Prostate gland (tissue), 2 donors: ENCODE results near the gene GNA15. TPM values are rescaled to one million over a fixed set of nuclear protein-coding genes. Genes with fewer than 3 reads are reported as not detected.

Experiments used
- DNase-seq: peaks from one replicate; pipeline ENCODE4 v3.0.0-alpha.2; 2019; ENCODE audit warnings: low spot score
- H3K27ac ChIP-seq, 2 donors: fragments of 200-600 bp; sonication (generic); 2 replicates each; pipeline ENCODE4 v1.5.1; 2017 to 2019
- H3K27me3 ChIP-seq: fragments of 200-600 bp; sonication (generic); replicated peaks from 2 replicates; pipeline ENCODE4 v1.5.1; 2019; ENCODE audit not compliant: insufficient read depth
- H3K36me3 ChIP-seq, 2 donors: fragments of 200-600 bp; sonication (generic); 1 replicate in 1 of 2; 2 replicates in 1 of 2; pipeline versions ENCODE4 v1.5.1 to v1.8.1; 2017 to 2019
- H3K4me1 ChIP-seq: fragments of 200-600 bp; sonication (generic); replicated peaks from 2 replicates; pipeline ENCODE4 v1.5.1; 2019
- H3K4me3 ChIP-seq, 2 donors: fragments of 200-600 bp; sonication (generic); 2 replicates each; pipeline ENCODE4 v1.5.1; 2017 to 2019
- H3K9me3 ChIP-seq: fragments of 200-600 bp; sonication (generic); 2 replicates; pipeline ENCODE4 v1.5.1; 2017
- CTCF ChIP-seq, 4 experiments: fragments of 200-600 bp in 2 of 4; fragments of 450-650 bp in 2 of 4; sonication (generic) in 2 of 4; IDR thresholded peaks; 1 replicate in 3 of 4; 2 replicates in 1 of 4; pipeline ENCODE4 v1.5.1; 2016 to 2019; ENCODE audit warnings: antibody characterized with exemption in 4 of 4, mild to moderate bottlenecking in 2 of 4, moderate library complexity in 2 of 4
- POLR2A ChIP-seq: fragments of 450-650 bp; IDR thresholded peaks from one replicate; pipeline ENCODE4 v1.6.1; 2016; ENCODE audit warnings: antibody characterized with exemption, mild to moderate bottlenecking
- POLR2AphosphoS5 ChIP-seq: sonication (generic); formaldehyde crosslinking; IDR thresholded peaks from one replicate; pipeline ENCODE4 v1.6.1; 2017; ENCODE audit warnings: antibody characterized with exemption
- WGBS: methylation state at CpG from one replicate; pipeline ENCODE4 v1.1.5; 2018; 5-methylcytosine and 5-hydroxymethylcytosine counted together
- intact Hi-C: fragments of 100-400 bp; cut with DNase I; formaldehyde crosslinking; loops from one replicate; pipeline ENCODE4 v1.14.2; 2022
- total RNA-seq, 2 donors: library from RNA; depleted of rRNA; stranded (reverse); fragments of >200 nt; gene quantifications; one replicate each; pipeline ENCODE4 v1.1.0, GENCODE V29; 2016

Gene GNA15
- total RNA-seq, 2 donors from 2014 or later: 11.1 to 13.3 TPM

- no peaks in the 10 kb centered on the region for H3K9me3 ChIP-seq
- H3K36me3 ChIP-seq: peaks cover 3 to 19% of the 10 kb centered on the region in 2 donors
- TF ChIP-seq CTCF (IDR thresholded peaks at IDR 0.05) (no peak), POLR2AphosphoS5 (no peak), POLR2A (no peak)
- H3K27me3 ChIP-seq: no peaks in the 10 kb centered on the region
- no peak overlapping the region for H3K4me3 ChIP-seq
- no peaks in the 10 kb centered on the region for H3K4me1 ChIP-seq
- no peak overlapping the region for H3K27ac ChIP-seq
- WGBS: 95% methylated on average over 31 of the region's 43 CpGs
- intact Hi-C loops: no loop called here
- DNase-seq: no peak
Measured at GRCh38 chr19:3203805-3204645, 68.2 kb downstream of the GNA15 start.

GRCh38 chr19:3204646-3205275 lies 68.9 kb downstream of the GNA15 start:
- no peaks in the 10 kb centered on the region for H3K27me3 ChIP-seq
- H3K4me3 ChIP-seq: no peak overlapping the region
- intact Hi-C loops: no loop called here
- DNase-seq: no peak
- TF ChIP-seq POLR2A (no peak), CTCF (IDR thresholded peaks at IDR 0.05) (no peak), POLR2AphosphoS5 (no peak)
- H3K27ac ChIP-seq: no peak overlapping the region
- peaks cover 3 to 19% of the 10 kb centered on the region in 2 donors for H3K36me3 ChIP-seq
- no peaks in the 10 kb centered on the region for H3K9me3 ChIP-seq
- no peaks in the 10 kb centered on the region for H3K4me1 ChIP-seq
- WGBS: 96% methylated on average over 35 of the region's 35 CpGs

- no peak overlapping the region for H3K4me3 ChIP-seq
- no peaks in the 10 kb centered on the region for H3K9me3 ChIP-seq
- WGBS: 93% methylated on average over 28 of the region's 28 CpGs
- H3K27me3 ChIP-seq: no peaks in the 10 kb centered on the region
- DNase-seq: no peak
- TF ChIP-seq CTCF (IDR thresholded peaks at IDR 0.05) (no peak), POLR2AphosphoS5 (no peak), POLR2A (no peak)
- H3K4me1 ChIP-seq: no peaks in the 10 kb centered on the region
- H3K36me3 ChIP-seq: peaks cover 3 to 19% of the 10 kb centered on the region in 2 donors
- intact Hi-C loops: no loop called here
- no peak overlapping the region for H3K27ac ChIP-seq
Measured at GRCh38 chr19:3206216-3206953, 70.6 kb downstream of the GNA15 start.

- intact Hi-C loops: no loop called here
- no peaks in the 10 kb centered on the region for H3K4me1 ChIP-seq
- TF ChIP-seq POLR2A: no peak
- TF ChIP-seq CTCF (IDR thresholded peaks at IDR 0.05): no peak
- no peak for TF ChIP-seq POLR2AphosphoS5
- peaks cover 3 to 19% of the 10 kb centered on the region in 2 donors for H3K36me3 ChIP-seq
- no peaks in the 10 kb centered on the region for H3K9me3 ChIP-seq
- H3K4me3 ChIP-seq: no peak overlapping the region
- 90% methylated on average over 39 of the region's 43 CpGs for WGBS
- no peak overlapping the region for H3K27ac ChIP-seq
- H3K27me3 ChIP-seq: no peaks in the 10 kb centered on the region
- no peak for DNase-seq
Measured at GRCh38 chr19:3207461-3208242, 71.8 kb downstream of the GNA15 start.
